HG03097 (cell line): ENCODE results near the gene SP140.
A peak's percentile ranks its signal among the peaks of the same experiment; 100 is the strongest.
"Not testable (repeated sequence)": the region's sequence is repeated elsewhere in the genome, so short reads cannot be mapped to it uniquely, and the experiment has no call there.

Experiments used
- ATAC-seq: cut with Tn5 transposase; IDR thresholded peaks from one replicate; pipeline ENCODE4 v1.9.1; 2021; ENCODE audit not compliant: unreplicated experiment, low FRiP score

Gene SP140

DNA sequence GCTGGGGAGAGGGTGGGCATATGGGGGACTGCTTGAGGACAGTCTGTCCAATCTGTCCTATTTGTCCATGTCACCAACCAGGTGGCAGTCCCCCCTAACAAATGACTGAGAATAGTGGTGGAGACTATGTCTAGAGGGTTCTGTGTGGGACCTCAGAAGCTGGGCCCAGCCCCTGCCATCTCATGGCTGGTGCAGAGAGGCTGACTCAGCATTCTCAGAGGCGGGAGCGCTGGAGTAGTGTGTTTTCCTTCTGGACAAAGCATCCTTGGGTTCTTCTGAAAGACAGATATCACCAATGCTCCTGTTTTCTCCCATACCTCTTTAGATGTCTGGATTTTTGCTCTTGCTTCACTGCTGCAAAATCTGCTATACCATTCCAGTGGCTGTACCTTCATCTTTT lies 57.4 kb downstream of the SP140 start:
- ATAC-seq: no peak

DNA sequence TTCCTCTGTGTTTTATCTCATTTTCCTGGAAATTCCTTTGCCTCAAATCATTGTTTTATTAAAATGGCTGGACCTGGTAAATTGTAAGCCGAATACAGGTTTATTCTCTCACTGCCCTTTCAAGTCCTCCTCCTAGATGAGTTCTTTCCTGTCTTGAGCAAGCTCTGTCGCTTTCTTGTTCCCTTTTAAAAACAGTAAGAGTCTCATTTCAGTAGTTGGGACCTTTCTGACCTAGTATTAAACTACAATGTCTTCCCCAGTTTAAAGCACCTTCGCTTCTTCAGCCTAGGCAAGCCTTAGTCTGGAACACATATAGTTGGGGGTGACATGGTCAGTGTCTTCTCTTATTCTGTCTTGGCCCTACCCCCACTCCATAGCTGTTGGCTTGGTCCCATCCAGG lies 60.5 kb downstream of the SP140 start:
- ATAC-seq: no peak

DNA sequence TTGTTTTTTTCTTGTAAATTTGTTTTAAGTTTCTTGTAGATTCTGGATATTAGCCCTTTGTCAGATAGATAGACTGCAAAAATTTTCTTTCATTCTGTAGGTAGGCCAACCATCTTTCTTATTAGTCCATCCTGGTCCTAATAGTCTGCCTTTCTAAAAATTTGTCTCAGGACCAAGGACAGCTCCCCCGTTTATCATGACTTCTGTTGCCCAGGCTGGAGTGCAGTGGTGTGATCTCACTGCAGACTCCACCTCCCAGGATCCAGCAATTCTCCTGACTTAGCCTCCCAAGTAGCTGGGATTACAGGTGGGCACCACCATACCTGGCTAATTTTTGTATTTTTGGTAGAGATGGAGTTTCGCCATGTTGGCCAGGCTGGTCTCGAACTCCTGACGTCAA lies 63.8 kb downstream of the SP140 start:
- not testable (repeated sequence) for ATAC-seq

DNA sequence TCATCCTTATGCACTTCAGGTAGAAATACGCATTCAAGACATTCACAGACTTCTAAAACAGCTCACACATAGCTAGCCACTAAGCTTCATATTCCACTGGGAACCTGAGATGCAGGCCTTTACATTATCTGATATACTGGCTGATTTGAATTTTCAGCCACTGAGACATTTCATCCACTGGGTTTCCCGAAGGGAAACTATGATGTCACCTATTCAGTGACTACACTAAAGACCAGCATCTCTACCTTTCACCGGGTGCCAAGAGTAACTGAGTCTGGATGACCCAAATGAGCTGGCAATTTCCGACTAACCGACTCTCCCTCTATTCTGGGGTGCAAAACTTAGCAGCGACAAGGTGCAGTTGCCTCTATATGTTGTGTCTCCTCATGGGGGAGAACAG lies 69.7 kb downstream of the SP140 start:
- no peak for ATAC-seq

DNA sequence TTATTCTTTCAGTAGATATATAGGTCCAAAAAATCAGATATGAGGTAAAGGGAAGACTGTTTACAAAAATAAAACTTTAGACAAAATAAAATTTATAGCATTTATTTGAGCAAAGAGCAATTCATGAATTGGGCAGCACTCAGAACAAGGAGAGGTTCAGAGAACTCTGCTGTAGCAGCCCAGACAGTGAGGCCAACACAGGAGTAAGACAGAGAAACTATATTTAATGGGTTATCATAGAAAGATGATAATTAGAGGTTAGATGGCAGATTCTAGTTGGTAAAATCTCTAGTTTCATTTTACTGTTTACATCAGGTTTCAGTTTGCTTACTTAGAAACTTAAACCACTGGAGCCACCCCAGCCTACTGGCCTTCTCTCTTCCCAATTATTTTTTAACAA lies 71.4 kb downstream of the SP140 start:
- no peak for ATAC-seq

DNA sequence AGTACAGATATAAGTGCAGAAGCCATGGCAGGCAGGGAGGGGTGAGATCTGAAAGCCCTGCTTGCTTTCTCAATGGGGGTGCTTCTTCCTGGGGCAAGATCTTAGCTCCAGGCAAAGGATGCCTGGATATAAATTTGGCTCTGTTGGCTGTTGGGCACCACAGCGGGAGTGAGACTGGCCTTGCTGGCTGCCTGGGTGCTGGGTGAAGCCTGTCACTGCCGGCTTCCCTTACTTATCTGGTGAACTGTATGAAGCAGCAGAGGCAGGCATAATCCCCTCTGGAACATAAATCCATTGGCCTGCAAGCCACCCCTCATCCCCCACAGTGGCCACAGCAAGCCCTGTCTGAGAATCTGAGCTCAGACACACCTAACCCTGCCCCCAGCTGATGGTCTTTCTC lies 74.1 kb downstream of the SP140 start:
- no peak for ATAC-seq

DNA sequence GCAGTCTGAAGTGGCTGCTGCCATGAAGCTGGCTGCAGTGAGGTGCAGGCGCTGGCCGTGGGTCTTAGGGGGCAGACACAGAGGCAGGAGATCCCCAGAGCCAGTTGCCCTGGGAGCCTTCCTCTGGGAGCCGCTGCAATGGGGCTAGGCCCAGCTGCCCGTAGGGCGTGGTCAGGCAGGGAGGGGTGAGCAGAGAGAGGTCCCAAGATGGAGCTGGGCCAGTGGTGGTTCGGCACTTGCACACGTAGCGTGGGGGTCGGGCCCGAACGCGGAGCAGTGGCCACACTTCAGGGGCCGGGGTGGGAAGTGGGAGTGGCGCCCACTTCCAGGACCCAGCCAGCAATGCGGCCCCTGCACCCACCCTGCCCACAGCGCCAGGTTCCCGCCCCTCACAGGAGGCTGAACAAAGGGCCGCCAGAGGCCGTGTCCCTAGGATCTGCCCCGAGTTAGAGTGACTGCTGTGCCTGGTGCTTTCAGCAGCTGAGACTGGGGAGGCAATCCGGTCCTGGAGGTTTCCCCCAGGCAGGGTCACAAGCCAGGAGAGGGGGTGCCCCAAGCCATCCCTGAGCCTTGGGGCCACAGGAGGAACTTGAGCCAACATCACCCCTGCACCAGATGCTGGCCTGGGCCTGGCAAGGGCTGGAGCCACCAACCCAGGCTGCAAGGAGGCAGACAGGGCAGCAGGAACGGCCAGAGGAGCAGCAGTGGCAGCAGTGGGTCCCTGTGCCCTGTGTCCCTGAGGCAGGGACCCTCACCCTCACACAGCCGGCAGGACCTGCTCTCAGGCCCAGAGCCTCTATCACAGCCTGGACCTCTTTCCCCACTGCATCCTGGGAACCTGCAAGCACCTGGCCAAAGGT lies 80.1 kb downstream of the SP140 start:
- no peak for ATAC-seq

DNA sequence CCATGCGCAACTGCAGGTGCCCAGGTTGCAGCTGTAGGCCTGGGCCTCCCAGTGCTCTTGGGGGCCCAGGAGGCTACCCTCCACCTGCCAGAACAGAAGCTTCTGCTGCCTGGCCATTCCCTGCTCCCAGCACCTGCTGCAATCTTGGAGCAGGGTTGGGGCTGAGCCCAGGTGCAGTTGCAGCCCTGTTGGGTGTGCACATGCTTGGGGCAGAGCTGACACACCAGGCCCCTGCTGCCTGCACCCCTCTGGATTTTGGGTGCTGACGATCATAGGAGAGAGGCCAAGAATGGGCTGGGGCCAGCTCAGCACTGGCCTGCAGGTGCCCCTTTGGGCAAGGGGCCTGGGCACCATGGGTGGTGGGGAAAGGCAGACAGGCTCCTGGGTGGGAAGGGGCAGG lies 80.9 kb downstream of the SP140 start:
- ATAC-seq: no peak

DNA sequence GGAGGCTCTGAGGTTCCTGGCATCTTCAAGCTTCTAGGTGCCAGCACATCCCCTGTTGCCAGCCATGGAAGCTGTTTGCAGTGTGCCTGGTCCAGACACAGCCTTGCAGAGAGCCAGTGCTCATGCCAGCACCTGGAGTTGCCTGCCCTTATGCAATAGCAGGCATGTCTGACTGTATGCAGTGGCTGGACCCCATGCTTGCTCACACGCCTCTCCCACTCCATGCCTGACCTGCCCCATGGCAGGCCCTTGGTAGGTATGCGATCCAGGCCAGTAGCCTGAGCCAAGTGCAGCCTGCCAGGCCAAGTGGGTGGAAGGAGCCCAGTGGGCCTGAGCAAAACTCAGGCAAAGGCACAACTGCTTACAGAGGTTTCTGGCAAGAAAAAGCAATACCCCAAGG lies 81.9 kb downstream of the SP140 start:
- no peak for ATAC-seq

DNA sequence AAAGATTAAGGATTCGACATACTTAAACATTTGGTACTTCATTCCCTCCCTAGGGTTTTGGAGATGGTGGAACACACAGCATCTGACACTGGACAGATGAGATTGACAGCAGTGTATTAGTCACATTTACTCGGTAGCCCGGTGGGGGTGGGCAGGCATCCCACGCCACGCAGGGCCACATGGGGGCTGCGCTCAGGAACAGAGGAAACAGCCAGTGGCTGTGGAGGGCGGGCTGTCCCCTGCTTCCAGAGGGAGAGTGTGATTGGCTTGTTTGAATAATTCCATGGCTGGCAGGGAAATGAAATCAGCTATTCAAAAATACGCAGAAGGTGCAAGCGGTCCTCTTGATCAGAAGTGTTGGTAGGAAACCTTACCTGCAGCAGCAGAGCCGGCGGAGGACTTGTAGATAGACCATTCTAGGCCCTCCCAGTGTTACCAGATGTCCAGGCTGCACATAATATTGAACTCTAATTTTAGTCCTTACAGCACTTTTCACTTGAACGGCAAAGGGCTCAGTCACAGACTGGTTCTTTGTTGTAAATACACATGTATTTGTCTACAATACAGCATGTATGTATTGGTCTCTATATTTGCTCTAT lies 83.0 kb downstream of the SP140 start:
- ATAC-seq: no peak

DNA sequence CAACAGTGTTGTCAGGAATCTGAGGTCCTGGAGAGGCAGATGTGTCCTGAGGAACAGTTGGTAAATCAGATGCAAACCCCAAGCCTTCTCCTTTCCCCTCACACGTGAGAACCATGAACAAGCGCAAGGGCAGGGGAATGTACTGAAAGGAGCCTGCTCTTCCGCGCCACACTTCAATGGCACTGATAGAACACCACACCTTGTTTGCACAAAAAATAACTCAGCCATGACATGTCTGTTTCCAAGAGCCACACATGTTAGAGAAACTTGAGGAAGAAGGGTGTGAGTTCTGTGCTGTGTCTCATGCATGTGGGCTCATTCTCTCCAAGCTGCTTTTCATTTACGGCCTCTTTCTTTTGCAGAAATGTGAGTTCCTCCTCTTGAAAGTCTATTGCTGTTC lies 85.3 kb downstream of the SP140 start:
- ATAC-seq: not testable (repeated sequence)

DNA sequence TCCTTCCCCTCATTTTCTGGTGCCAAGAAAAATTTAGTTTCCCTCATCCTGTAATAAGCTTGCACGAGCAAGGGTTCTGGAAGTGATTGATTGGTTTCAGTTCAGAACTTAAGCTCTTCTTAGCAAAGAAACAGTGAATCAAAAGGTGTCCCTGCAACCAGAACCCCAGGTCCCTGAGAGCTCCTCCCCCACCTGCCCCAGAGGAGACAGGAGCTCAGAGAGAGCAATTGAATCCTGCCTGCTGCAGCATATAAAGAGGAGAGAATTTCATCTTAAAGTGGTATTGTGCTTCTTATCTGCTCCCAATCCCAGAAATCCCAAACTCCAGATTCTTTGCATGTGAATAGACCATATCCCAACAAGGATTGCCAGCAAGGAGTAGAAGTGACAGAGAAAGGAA lies 86.1 kb downstream of the SP140 start:
- ATAC-seq: not testable (repeated sequence)

DNA sequence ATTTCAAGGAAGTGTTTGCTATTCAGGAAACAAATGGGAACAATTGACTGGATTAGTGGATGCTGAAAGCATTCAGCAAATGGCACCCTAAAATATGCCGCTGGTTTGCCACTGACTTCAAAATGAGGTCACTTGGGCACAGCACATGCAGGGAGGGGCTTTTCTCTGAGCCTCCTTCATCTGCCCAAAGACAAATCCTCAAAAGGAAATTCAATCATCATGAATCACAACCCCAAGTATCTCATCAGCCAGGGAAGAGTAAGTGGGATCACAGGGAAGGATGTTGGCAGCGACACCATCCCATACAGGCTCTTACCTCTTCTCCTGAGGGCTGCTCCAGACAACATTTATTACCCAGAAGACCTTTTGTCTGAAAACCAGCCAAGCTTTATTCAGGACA lies 87.1 kb downstream of the SP140 start:
- ATAC-seq: no peak

DNA sequence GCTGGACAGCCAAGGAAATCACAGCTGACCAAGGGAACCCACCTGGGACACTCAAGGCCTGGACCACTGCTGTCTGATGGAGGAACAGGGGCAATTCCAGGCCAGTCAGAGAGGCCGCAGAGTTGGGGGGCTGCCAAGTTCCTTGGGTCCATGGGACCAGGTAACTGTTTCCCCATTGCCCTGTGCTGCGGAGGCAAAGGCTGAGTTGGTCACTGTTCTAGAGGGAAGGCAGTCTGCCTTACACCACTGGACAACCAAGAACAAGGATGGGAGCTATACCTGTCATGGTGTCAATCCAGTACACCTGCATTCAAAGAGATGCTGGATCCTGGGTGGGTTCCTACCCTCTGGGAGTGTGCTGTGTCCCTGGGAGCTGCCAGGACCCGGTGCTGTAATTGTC lies 91.8 kb downstream of the SP140 start:
- no peak for ATAC-seq

DNA sequence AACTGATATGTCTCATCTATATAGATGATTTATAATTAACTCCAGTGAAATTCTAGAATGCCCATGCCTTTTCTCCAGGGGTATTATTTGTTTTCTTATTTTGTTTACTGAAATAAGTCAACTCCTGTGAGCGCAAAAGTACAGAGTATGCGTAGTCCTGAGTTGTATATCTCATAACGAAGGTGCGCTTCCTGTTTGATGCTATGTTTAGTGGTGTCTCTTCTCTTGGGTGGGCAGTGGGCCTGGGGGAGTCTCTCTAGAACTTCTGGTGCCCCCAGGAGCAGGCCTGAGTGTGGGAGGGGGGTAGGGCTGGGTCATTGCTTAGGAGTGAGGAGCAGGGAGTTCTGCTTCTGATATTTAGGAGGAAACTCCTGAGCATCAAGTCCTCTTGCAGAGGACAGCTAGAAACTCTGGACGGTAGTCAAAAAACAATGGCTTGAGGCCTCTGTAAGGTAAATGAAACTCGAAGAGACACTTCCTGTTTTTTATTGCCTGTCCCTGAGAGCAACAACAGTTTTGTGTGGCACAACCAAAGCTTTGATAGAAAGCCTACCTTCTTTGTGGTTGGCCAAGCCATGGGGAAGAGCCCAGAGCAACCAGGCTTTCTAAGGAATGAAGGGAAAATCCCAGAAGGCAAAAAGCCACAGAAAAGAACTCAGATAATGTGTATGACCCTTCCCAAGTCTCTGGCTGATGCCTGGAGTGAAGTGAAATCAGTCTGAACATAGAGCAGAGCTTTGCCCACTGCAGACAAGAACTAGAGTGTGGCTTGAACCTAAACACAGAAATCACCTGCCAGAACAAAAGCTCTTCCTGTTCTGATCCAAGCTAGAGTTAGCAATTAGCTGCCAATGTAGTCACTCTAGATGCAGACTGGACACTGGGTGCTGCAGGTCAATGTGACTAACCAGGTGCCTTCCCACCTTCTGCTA lies 92.9 kb downstream of the SP140 start:
- peak; percentile 31 for ATAC-seq

DNA sequence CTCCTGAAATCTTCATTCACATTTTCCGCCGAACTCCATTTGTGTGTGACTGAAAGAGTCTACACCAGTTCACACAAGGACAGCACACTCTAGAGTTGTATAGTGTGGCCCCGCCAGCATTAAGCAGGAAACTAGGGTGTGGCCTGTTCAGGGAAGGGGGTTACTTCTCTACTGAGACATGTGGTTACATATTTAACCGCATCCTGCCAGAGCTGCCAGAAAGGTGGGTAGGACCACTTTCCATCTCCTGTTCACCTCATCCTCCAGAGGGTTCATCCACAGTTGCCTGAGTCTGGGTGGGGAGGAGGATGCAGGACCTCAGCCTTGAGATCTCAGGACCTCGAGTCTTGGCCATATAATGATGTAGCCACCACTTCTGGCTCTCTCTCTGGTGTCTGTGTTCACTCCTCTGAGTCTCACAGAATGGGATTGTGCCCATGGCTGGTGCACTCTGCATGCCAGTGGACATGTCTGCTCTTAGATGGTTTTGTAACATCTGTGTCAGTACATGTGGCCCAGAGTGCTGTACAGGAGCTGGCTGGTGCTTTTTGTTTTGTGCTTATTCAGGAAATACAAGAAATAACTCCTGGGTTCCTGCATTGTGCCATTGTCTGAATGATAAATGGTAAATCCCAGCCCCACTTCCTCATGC lies 93.8 kb downstream of the SP140 start:
- peak; percentile 84 for ATAC-seq

DNA sequence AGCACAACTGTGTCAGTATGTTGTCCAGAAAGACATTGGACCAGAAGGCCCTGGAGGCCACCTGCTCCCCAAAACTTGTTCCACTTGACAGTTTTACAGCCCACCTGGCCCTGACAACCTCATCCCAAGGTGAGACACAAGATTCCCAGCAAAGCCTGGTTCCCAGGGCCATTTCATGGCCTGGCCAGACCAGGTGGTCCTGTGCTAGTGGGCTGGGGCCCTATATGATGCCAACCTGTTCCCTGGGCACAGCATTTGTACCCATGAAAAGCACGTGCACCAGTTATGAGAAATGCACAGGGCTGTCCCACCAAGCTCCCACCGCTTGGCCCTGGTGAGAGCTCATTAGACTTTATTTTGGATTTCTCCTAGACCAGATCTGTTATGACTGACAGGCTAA lies 95.5 kb downstream of the SP140 start:
- ATAC-seq: no peak

DNA sequence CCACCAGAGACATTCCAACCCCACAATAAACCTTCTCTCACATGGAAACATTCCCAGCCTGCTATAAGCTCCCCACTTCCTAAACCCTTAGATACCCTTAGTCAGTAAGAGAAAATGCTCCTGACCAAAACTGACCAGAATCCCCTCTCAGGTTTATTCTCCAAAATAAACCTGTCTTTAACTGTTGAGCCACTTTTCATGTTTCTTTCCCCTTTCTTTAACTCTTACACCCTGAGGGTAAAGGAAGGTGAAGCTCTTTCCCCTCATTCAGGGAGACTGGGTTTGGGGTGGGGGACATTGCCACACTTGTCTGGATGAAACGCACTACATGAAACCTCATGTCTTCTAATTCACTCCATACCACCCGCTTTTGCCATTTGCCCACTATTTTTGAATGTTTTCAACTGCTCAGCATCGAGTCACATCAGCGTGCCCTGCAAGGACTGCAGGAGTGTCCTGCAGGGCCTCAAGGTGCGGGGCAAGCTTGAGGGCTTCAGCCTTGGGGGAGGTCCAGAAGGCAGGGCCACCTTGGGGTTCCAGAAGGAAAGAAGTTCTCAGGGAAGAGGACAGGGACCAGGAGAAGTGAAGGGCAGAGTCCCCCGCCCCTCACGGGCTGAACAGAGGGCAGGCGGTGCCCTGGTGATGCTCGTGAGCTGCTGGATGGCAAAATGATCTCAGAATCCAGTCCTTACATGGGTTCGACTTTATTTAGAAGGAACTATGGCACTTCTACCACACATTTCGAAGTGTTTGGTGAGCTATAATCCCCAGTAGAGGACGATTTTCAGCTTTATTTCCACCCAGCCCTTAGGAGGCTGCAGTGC lies 97.2 kb downstream of the SP140 start:
- ATAC-seq: no peak

DNA sequence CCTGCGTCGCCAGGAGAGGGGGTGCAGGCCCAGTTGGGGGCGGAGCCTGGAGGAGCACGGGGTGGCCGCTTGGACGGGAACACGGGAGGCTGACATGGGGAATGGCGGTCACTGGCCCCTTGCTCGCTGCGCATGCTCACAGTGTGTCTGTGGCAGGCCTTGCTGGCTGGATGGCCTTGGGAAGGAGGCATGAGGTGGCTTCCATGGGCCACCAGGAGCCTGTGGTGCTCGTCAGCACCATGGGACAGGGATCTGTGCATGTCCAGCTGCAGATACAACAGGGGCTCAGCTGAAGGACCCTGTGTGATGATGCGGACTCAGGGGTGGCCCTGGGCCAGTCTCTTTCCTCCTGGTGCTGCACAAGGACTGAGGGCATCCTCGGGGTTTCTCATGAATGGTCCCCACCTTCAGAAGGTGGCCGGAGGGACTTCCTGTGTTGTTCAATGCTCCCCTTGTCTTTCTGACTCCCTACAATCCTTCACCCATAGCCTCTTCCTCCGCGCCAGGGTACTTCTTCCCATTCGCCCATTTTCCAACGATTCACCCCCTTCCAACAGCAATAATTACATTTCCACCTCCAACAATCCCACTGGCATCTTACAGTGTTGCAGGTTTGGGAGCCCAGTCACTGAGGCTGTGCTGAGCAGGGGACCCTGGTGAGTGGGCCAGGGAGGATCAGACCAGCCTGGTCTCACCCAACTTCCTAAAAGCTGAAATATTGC lies 98.0 kb downstream of the SP140 start:
- no peak for ATAC-seq
